Mesendoderm (in vitro differentiated cells): ENCODE data around the gene SFMBT1.

ENCODE experiments used
- DNase-seq: peaks from one replicate; pipeline ENCODE4 v3.0.0; 2013
- H2AK5ac ChIP-seq: 2 replicates; pipeline ENCODE4 v1.6.1; 2013; ENCODE audit warnings: low read length, inconsistent platforms
- H2BK120ac ChIP-seq: 2 replicates; pipeline ENCODE4 v1.6.1; 2013; ENCODE audit warnings: low read depth, mild to moderate bottlenecking, low read length, moderate library complexity, mixed read lengths
- H2BK15ac ChIP-seq: replicated peaks from 2 replicates; pipeline ENCODE4 v1.6.1; 2013; ENCODE audit warnings: low read depth, mild to moderate bottlenecking, moderate library complexity
- H2BK5ac ChIP-seq: 2 replicates; pipeline ENCODE4 v1.6.1; 2013; ENCODE audit warnings: low read length, inconsistent platforms
- H3K18ac ChIP-seq: 2 replicates; pipeline ENCODE4 v1.6.1; 2013; ENCODE audit warnings: mild to moderate bottlenecking, low read length, mixed read lengths
- H3K23ac ChIP-seq: one replicate; pipeline ENCODE4 v1.6.1; 2013; ENCODE audit warnings: low read length
- H3K27ac ChIP-seq: 2 replicates; pipeline ENCODE4 v1.5.1; 2013; ENCODE audit warnings: low read depth, mild to moderate bottlenecking, inconsistent platforms, low read length, moderate library complexity
- H3K27me3 ChIP-seq: 2 replicates; pipeline ENCODE4 v1.6.1; 2013; ENCODE audit warnings: low read length, control low read depth, mild to moderate bottlenecking, inconsistent platforms; ENCODE audit not compliant: insufficient read depth, poor library complexity
- H3K36me3 ChIP-seq: 2 replicates; pipeline ENCODE4 v1.6.1; 2013; ENCODE audit warnings: low read length, inconsistent platforms; ENCODE audit not compliant: control insufficient read depth, insufficient read depth
- H3K4ac ChIP-seq: one replicate; pipeline ENCODE4 v1.6.1; 2013; ENCODE audit warnings: low read depth, mild to moderate bottlenecking, low read length, moderate library complexity
- H3K4me1 ChIP-seq: 2 replicates; pipeline ENCODE4 v1.6.1; 2013; ENCODE audit warnings: low read depth, low read length, inconsistent platforms; ENCODE audit not compliant: control insufficient read depth
- H3K4me2 ChIP-seq: 2 replicates; pipeline ENCODE4 v1.6.1; 2013; ENCODE audit warnings: low read length
- H3K4me3 ChIP-seq: 2 replicates; pipeline ENCODE4 v1.5.1; 2013; ENCODE audit warnings: mild to moderate bottlenecking, low read length
- H3K56ac ChIP-seq: one replicate; pipeline ENCODE4 v1.6.1; 2013; ENCODE audit warnings: low read length
- H3K79me1 ChIP-seq: 2 replicates; pipeline ENCODE4 v1.6.1; 2013; ENCODE audit warnings: low read length, inconsistent platforms
- H3K79me2 ChIP-seq: 2 replicates; pipeline ENCODE4 v1.6.1; 2013; ENCODE audit warnings: mild to moderate bottlenecking, low read length; ENCODE audit not compliant: control insufficient read depth, insufficient read depth
- H3K9ac ChIP-seq: 2 replicates; pipeline ENCODE4 v1.6.1; 2013; ENCODE audit warnings: low read length, inconsistent platforms
- H4K5ac ChIP-seq: one replicate; pipeline ENCODE4 v1.6.1; 2013; ENCODE audit warnings: low read length
- H4K8ac ChIP-seq: one replicate; pipeline ENCODE4 v1.6.1; 2013; ENCODE audit warnings: low read depth, mild to moderate bottlenecking, control low read depth, low read length, moderate library complexity
- WGBS: extraction: QIAGEN DNeasy Blood & Tissue Kit; methylation state at CpG from one replicate; pipeline ENCODE4 v1.1.7; 2013; ENCODE audit warnings: low lambda C conversion rate, missing lambda C conversion rate; ENCODE audit not compliant: insufficient coverage; ENCODE audit errors: extremely low coverage; 5-methylcytosine and 5-hydroxymethylcytosine counted together

Gene SFMBT1

GRCh38 chr3:53005854-53006513, 39.9 kb downstream of the SFMBT1 start:
- H3K56ac ChIP-seq, result no peak overlapping the region
- no peaks in the 10 kb centered on the region for H3K79me1 ChIP-seq
- DNase-seq, result no peak
- H3K27ac ChIP-seq, result no peak overlapping the region
- no peak overlapping the region for H2BK15ac ChIP-seq
- H4K5ac ChIP-seq, result no peak overlapping the region
- H3K79me2 ChIP-seq, result no peaks in the 10 kb centered on the region
- H3K9ac ChIP-seq, result no peak overlapping the region
- no peak overlapping the region for H3K4ac ChIP-seq
- no peak overlapping the region for H3K4me3 ChIP-seq
- no CpG with 5 or more reads among the region's 12 CpGs for WGBS
- no peak overlapping the region for H2AK5ac ChIP-seq
- no peak overlapping the region for H3K18ac ChIP-seq
- no peak overlapping the region for H2BK120ac ChIP-seq
- no peak overlapping the region for H3K23ac ChIP-seq
- no peaks in the 10 kb centered on the region for H3K36me3 ChIP-seq
- no peak overlapping the region for H4K8ac ChIP-seq
- H3K27me3 ChIP-seq, result no peaks in the 10 kb centered on the region
- no peak overlapping the region for H3K4me2 ChIP-seq
- no peak overlapping the region for H2BK5ac ChIP-seq
- no peaks in the 10 kb centered on the region for H3K4me1 ChIP-seq

DNA sequence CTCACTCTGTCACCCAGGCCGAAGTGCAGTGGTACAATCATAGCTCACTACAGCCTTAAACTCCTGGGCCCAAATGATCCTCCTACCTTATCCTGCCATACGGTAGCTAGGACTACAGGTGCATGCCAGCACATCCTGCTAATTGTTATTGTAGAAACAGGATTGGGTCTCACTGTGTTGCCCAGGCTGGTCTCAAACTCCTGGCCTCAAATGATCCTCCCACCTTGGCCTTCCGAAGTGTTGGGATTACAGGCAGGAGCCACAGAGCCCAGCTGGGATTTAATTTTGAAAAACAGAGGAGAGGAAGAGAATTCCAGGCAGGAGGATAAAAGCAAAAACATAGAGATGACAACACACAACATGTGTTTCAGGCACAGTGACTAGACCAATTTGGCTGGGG, 40.5 kb downstream of the SFMBT1 start:
- no peaks in the 10 kb centered on the region for H3K79me2 ChIP-seq
- H3K4me3 ChIP-seq, result no peak overlapping the region
- H2AK5ac ChIP-seq, result no peak overlapping the region
- no peak overlapping the region for H3K18ac ChIP-seq
- no peak overlapping the region for H2BK120ac ChIP-seq
- no peak overlapping the region for H3K27ac ChIP-seq
- no peaks in the 10 kb centered on the region for H3K36me3 ChIP-seq
- WGBS, result no CpG with 5 or more reads among the region's 3 CpGs
- H2BK5ac ChIP-seq, result no peak overlapping the region
- no peaks in the 10 kb centered on the region for H3K27me3 ChIP-seq
- no peaks in the 10 kb centered on the region for H3K4me1 ChIP-seq
- H3K79me1 ChIP-seq, result no peaks in the 10 kb centered on the region
- no peak overlapping the region for H3K4ac ChIP-seq
- no peak overlapping the region for H4K8ac ChIP-seq
- no peak overlapping the region for H4K5ac ChIP-seq
- no peak overlapping the region for H3K23ac ChIP-seq
- H3K4me2 ChIP-seq, result no peak overlapping the region
- H3K9ac ChIP-seq, result no peak overlapping the region
- DNase-seq, result no peak
- H3K56ac ChIP-seq, result no peak overlapping the region
- H2BK15ac ChIP-seq, result no peak overlapping the region

GRCh38 chr3:53003320-53003719, 42.6 kb downstream of the SFMBT1 start:
- H3K36me3 ChIP-seq, result no peaks in the 10 kb centered on the region
- no peak overlapping the region for H3K18ac ChIP-seq
- no peaks in the 10 kb centered on the region for H3K79me2 ChIP-seq
- H3K79me1 ChIP-seq, result no peaks in the 10 kb centered on the region
- H3K4me1 ChIP-seq, result no peaks in the 10 kb centered on the region
- no peak overlapping the region for H3K9ac ChIP-seq
- H3K4me2 ChIP-seq, result no peak overlapping the region
- H3K4me3 ChIP-seq, result no peak overlapping the region
- no peak overlapping the region for H3K27ac ChIP-seq
- no peak overlapping the region for H4K5ac ChIP-seq
- no peak overlapping the region for H4K8ac ChIP-seq
- no CpG with 5 or more reads among the region's 7 CpGs for WGBS
- H3K23ac ChIP-seq, result no peak overlapping the region
- H3K56ac ChIP-seq, result no peak overlapping the region
- H2BK5ac ChIP-seq, result no peak overlapping the region
- DNase-seq, result no peak
- H2BK15ac ChIP-seq, result no peak overlapping the region
- H2BK120ac ChIP-seq, result no peak overlapping the region
- no peaks in the 10 kb centered on the region for H3K27me3 ChIP-seq
- H3K4ac ChIP-seq, result no peak overlapping the region
- no peak overlapping the region for H2AK5ac ChIP-seq

- Histone ChIP-seq H3K9ac (no peak overlapping the region), H3K79me1 (no peaks in the 10 kb centered on the region), H3K56ac (no peak overlapping the region), H3K36me3 (no peaks in the 10 kb centered on the region), H3K18ac (no peak overlapping the region), H2BK5ac (no peak overlapping the region), H3K4me2 (no peak overlapping the region), H3K4me3 (no peak overlapping the region), H3K27ac (no peak overlapping the region), H2BK120ac (no peak overlapping the region), H4K5ac (no peak overlapping the region), H3K4me1 (no peaks in the 10 kb centered on the region), H3K4ac (no peak overlapping the region), H2AK5ac (no peak overlapping the region), H3K79me2 (no peaks in the 10 kb centered on the region), H4K8ac (no peak overlapping the region), H2BK15ac (no peak overlapping the region), H3K23ac (no peak overlapping the region), H3K27me3 (no peaks in the 10 kb centered on the region)
- peak; percentile 23 for DNase-seq
- no CpG with 5 or more reads among the region's 41 CpGs for WGBS
Observed at GRCh38 chr3:52998771-52999513, 46.9 kb downstream of the SFMBT1 start.

DNA sequence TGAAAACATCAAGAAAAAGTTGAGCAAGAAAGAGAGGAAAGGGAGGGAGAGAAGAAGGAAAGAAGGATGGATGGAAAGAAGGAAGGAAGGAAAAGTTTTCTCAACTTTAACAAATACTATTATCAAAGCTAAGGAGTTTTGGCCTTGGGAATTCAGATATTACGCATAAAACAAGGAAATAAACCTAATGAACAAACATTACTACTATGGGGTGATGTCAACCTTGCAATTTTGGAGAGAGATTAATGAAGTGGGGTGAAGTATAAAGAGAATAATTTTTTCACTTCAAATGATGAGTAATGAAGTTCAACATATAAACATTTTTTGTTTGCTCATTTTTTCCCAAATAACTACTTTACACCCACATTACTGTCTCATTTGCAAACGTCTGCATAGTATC, 55.2 kb downstream of the SFMBT1 start:
- no peak overlapping the region for H2BK5ac ChIP-seq
- H3K36me3 ChIP-seq, result no peaks in the 10 kb centered on the region
- no peak overlapping the region for H3K23ac ChIP-seq
- H3K9ac ChIP-seq, result no peak overlapping the region
- no peak overlapping the region for H3K27ac ChIP-seq
- H3K56ac ChIP-seq, result no peak overlapping the region
- H2AK5ac ChIP-seq, result no peak overlapping the region
- no peaks in the 10 kb centered on the region for H3K4me1 ChIP-seq
- no peaks in the 10 kb centered on the region for H3K27me3 ChIP-seq
- DNase-seq, result no peak
- no peak overlapping the region for H2BK120ac ChIP-seq
- no peak overlapping the region for H3K4me3 ChIP-seq
- H3K79me1 ChIP-seq, result no peaks in the 10 kb centered on the region
- no CpG with 5 or more reads among the region's 2 CpGs for WGBS
- H3K4ac ChIP-seq, result no peak overlapping the region
- no peak overlapping the region for H3K18ac ChIP-seq
- no peaks in the 10 kb centered on the region for H3K79me2 ChIP-seq
- H3K4me2 ChIP-seq, result no peak overlapping the region
- no peak overlapping the region for H2BK15ac ChIP-seq
- no peak overlapping the region for H4K8ac ChIP-seq
- no peak overlapping the region for H4K5ac ChIP-seq
